Measurements from ENCODE around the gene TNNI3K.

- TF ChIP-seq POLR2A (IDR thresholded peaks at IDR 0.05; ENCODE audit: low read depth, low read length) (no peak), POLR2AphosphoS5 (IDR thresholded peaks at IDR 0.05; ENCODE audit: low read depth, low read length) (no peak), TAF1 (IDR thresholded peaks at IDR 0.05; ENCODE audit: borderline replicate concordance, low read depth, low read length) (no peak)
These were observed 314.7 kb downstream of the TNNI3K start for GRCh38 chr1:74549932-74550331.
